Activated CD8-positive, alpha-beta memory T cell treated with anti-CD3 and anti-CD28 coated beads, Interleukin-2, amount 50 U/mL, for 1 hour (primary cell): Measurements from ENCODE around the gene LRRC63.
A peak's percentile ranks its signal among the peaks of the same experiment; 100 is the strongest.

Source experiments
- DNase-seq: peaks from one replicate; pipeline ENCODE4 v3.0.0-alpha.2; 2020; ENCODE audit errors: extremely low read depth

Gene LRRC63

GRCh38 chr13:46310066-46310465 lies 98.3 kb downstream of the LRRC63 start:
- DNase-seq: no peak

DNA sequence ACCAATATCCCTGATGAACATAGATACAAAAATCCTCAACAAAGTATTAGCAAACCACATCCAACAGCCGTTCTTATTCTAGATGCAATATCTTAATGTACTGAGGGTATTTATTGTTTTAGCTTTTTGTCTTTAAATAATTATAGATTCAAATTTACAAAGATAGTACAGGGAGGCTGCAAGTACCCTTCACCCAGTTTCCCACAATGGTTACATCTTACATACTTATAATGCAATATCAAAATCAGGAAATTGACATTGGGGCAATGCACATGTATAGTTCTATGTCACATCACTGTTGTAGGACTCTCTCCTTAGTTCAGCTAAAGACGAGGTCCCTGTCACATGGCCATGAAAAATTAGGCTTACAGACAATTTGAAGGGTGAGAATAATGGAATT lies 99.5 kb downstream of the LRRC63 start:
- DNase-seq: no peak

- DNase-seq: no peak
Measured at GRCh38 chr13:46313024-46313423, 101.3 kb downstream of the LRRC63 start.

DNA sequence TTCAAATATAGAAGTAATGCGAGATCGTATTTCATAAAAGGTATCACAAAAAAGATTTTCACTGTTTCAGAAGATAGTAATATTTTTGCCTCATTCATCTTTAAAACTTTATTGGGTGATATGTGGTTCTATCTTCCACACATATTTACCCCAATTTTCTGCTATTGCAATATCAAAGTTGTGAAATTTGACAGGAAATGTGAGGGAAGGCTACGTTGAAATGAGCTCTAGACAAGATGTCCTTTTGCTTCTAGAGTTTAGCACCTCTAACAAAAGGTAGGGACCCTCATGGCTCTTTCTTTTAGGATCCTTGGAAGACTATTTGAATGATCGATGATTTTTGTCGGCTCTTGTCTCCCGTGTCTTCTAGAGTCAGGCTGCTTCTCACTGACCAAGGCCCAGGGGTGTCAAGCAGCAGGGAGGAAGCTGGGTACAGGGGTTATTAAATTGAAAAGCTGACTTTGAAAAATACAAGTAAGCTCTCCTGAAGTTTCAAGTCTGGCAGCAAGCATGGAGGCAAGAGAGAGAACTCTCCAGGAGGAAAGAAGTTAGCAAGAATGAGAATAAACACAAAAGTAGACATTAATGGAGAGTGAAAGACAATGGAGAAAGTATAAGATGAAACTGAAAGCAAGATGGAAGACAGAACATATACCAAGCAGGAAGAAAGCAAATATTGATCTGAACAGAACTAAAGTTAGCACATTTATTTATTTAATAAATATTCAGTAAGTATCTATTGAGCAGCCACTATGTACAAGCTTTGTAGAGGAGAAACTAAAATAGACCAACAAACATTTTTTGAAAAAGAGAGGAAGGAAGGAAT lies 101.9 kb downstream of the LRRC63 start:
- DNase-seq: no peak

GRCh38 chr13:46314587-46314986 lies 102.9 kb downstream of the LRRC63 start:
- no peak for DNase-seq

- no peak for DNase-seq
Measured at GRCh38 chr13:46315036-46315435, 103.3 kb downstream of the LRRC63 start.

DNA sequence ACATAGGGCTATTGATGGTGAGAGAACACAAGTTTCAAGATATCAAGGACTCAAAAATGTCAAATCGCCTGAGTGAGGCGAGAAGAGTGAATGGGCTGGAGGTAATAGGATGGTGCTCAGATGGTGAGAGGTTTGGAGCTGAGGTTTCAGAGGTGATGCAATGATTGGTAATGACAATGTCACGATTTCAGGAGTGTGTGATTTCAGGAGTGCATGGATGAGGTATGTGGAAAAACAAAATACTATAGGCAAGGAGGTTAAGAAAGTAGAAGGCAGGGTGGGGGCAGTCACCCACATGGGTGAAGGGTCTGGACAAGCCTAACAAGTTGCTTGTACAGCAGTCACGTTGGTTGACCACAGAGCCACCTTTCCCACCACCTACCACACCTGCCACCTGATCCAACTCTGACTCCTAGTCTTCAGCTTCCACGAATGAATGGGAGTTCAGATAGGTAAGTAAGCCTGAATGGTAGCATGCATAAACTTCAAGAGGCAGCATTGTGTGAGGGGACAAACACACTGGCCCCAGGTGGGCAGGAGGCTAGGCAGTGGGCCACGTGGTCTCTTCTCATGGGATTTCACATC lies 103.9 kb downstream of the LRRC63 start:
- no peak for DNase-seq

GRCh38 chr13:46317120-46317519 lies 105.4 kb downstream of the LRRC63 start:
- no peak for DNase-seq

- DNase-seq: no peak
Measured at GRCh38 chr13:46318986-46319385, 107.3 kb downstream of the LRRC63 start.

- DNase-seq: no peak
Measured at GRCh38 chr13:46320406-46320805, 108.7 kb downstream of the LRRC63 start.

DNA sequence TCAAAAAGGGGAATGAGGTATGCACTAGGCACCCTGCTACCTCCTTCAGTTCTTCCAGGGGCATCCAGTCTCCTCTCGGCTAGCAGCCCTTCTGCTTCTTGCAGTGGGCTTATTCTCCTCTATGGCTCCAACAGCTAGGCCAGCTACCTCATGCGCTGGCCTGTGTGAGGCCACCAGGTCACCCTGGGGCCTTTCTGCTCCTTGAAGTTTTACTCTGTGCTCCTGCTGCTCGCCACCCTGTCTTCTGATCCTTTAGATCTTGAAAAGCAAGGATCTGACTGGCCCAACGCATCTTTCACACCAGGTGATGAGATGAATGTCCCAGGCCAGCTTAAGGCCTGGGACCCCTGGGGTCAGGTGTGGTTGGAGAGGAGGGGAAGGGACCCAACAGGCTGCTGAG lies 109.1 kb downstream of the LRRC63 start:
- no peak for DNase-seq

- DNase-seq: peak; percentile 57
Measured at GRCh38 chr13:46321494-46322225, 109.9 kb downstream of the LRRC63 start.

DNA sequence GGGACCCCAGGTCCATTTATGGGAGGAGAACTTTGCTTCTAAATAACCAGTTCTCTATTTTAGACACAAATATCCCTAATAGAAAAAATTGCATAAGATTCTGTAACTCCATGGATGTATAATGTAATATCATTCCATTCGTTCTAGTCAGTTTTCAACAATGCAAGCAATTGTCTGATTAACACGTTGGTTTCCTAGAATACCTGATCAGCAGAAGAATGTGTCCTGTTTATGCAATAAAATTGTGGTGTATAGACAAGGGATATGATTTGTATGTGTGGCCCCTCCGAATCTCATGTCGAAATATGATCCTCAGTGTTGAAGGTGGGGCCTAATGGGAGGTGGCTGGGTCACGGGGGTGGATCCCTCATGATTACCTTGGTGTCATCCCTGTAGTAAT lies 113.2 kb downstream of the LRRC63 start:
- DNase-seq: no peak
